ENCODE results near the gene SARM1. TPM values are rescaled to one million over a fixed set of nuclear protein-coding genes. Genes with fewer than 3 reads are reported as not detected.
"Not testable (repeated sequence)": the region's sequence is repeated elsewhere in the genome, so short reads cannot be mapped to it uniquely, and the experiment has no call there.

SARM1 gene
- total RNA-seq, 1 donor: 16.4 TPM

- H3K4me3 ChIP-seq (ENCODE audit: low read depth, low read length): no peak overlapping the region
- peak; percentile 8 for DNase-seq (ENCODE audit: low read depth)
- TF ChIP-seq, protein P1, sequence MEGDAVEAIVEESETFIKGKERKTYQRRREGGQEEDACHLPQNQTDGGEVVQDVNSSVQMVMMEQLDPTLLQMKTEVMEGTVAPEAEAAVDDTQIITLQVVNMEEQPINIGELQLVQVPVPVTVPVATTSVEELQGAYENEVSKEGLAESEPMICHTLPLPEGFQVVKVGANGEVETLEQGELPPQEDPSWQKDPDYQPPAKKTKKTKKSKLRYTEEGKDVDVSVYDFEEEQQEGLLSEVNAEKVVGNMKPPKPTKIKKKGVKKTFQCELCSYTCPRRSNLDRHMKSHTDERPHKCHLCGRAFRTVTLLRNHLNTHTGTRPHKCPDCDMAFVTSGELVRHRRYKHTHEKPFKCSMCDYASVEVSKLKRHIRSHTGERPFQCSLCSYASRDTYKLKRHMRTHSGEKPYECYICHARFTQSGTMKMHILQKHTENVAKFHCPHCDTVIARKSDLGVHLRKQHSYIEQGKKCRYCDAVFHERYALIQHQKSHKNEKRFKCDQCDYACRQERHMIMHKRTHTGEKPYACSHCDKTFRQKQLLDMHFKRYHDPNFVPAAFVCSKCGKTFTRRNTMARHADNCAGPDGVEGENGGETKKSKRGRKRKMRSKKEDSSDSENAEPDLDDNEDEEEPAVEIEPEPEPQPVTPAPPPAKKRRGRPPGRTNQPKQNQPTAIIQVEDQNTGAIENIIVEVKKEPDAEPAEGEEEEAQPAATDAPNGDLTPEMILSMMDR (IDR thresholded peaks at IDR 0.05; ENCODE audit: insufficient read depth, low read depth, low read length): peak; percentile 63
Observed at GRCh38 chr17:28426081-28426519, 54.6 kb downstream of the SARM1 start.

DNA sequence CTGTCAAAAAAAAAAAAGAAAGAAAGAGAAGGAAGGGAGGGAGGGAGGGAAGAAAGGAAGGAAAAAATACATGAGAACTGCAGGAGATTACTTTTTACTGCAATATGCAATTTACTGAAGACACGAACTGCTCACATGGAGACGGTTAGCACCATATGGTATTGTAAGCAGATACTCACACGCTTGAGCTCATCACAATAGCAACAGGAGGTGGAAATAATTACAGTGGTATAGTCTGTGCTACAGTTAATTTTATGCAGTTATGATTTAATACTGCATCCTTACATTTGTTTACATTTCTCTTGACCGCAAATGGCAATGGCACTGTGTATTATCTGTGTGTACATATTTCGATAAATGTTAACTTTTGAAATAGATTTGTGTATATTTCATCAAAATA, 55.9 kb downstream of the SARM1 start:
- peak; percentile 30 for DNase-seq (ENCODE audit: low read depth)
- TF ChIP-seq, protein P1 (IDR thresholded peaks at IDR 0.05; ENCODE audit: insufficient read depth, low read depth, low read length): no peak
- no peak overlapping the region for H3K4me3 ChIP-seq (ENCODE audit: low read depth, low read length)

GRCh38 chr17:28427982-28428381, 56.5 kb downstream of the SARM1 start:
- not testable (repeated sequence) for H3K4me3 ChIP-seq (ENCODE audit: low read depth, low read length); DNase-seq (ENCODE audit: low read depth)

GRCh38 chr17:28433721-28434120, 62.2 kb downstream of the SARM1 start:
- TF ChIP-seq, protein P1 (IDR thresholded peaks at IDR 0.05; ENCODE audit: insufficient read depth, low read depth, low read length): no peak
- no peak overlapping the region for H3K4me3 ChIP-seq (ENCODE audit: low read depth, low read length)
- no peak for DNase-seq (ENCODE audit: low read depth)

DNA sequence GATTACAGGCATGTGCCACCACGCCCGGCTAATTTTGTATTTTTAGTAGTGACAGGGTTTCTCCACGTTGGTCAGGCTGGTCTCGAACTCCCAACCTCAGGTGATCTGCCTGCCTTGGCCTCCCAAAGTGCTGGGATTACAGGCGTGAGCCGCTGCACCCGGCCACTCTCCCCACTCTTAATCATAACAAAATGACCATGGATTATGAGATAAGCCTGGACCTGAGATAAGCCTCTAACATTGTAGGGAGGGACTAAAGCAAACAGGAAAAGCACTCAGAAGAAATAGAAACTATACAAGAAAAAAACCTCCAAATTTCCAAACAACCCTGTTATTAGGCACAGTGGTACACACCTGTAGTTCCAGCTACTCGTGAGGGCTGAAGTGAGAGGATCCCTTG, 62.8 kb downstream of the SARM1 start:
- not testable (repeated sequence) for DNase-seq (ENCODE audit: low read depth); H3K4me3 ChIP-seq (ENCODE audit: low read depth, low read length)

DNA sequence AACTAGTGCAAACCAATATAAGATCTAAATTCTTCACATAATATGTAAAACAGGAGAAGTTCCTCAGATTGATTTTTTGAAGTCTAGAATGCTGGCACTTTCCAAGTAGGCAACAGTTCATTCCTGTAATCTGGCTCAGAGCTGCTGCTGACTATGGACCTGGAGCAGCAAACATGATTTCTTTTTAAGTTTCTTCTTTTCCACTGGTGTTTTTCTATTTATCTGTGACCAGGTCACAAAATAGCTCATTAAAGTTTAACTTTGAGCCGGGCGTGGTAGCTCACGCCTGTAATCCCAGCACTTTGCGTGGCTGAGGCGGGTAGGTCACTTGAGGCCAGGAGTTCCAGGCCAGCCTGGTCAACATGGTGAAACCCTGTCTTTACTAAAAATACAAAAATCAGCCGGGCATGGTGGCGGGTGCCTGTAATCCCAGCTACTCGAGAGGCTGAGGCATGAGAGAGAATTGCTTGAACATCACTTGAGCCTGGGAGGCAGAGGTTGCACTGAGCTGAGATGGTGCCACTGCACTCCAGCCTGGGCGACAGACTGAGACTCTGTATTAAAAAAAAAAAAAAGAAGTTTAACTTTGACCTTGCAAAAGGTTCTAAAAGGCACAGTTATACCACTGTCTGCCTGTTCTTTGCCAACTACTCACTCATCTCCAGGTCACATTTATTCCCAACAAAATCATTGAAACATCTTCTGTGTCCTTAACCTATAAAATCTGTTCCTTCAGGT, 72.6 kb downstream of the SARM1 start:
- TF ChIP-seq, protein P1 (IDR thresholded peaks at IDR 0.05; ENCODE audit: insufficient read depth, low read depth, low read length): no peak
- no peak overlapping the region for H3K4me3 ChIP-seq (ENCODE audit: low read depth, low read length)
- no peak for DNase-seq (ENCODE audit: low read depth)

DNA sequence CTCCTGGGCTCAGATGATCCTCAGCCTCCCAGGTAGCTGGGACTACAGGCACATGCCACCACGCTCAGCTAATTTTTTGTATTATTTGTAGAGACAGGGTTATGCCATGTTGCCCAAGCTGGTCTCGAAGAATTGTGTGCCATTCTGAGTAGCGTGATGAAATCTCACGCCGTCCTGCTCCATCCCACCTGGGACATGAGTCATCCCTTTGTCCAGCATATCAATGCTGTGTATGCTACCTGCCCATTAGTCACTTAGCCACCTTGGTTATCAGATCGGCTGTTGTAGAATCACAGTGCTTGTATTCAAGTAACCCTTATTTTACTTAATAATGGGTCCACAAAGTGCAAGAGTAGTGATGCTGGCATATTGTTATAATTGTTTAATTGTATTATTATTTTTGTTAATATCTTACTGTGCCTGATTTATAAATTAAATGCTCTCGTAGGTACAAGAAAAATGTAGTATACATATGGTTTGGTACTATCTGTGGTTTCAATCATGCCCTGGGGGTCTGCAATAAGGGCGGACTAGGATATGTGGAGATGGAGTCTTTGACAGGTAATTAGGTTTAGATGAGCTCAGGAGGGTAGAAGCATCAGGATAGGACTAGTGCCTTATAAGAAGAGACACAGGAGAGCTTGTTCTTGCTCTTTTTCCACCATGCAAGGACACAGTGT, 75.4 kb downstream of the SARM1 start:
- no peak overlapping the region for H3K4me3 ChIP-seq (ENCODE audit: low read depth, low read length)
- TF ChIP-seq, protein P1 (IDR thresholded peaks at IDR 0.05; ENCODE audit: insufficient read depth, low read depth, low read length): no peak
- DNase-seq (ENCODE audit: low read depth): no peak

GRCh38 chr17:28447396-28447760, 75.9 kb downstream of the SARM1 start:
- TF ChIP-seq, protein P1 (IDR thresholded peaks at IDR 0.05; ENCODE audit: insufficient read depth, low read depth, low read length): no peak
- no peak overlapping the region for H3K4me3 ChIP-seq (ENCODE audit: low read depth, low read length)
- no peak for DNase-seq (ENCODE audit: low read depth)

All from fibroblast of villous mesenchyme (primary cell).